Measurements from ENCODE around the gene PHLDA2. TPM values are rescaled to one million over a fixed set of nuclear protein-coding genes. Genes with fewer than 3 reads are reported as not detected.

The PHLDA2 gene
- polyA plus RNA-seq, 2 of the 4 experiments (the other 2 are of a cell fraction) = 7.0 to 49.6 TPM

GRCh38 chr11:2878782-2879181, 50.4 kb downstream of the PHLDA2 start (continued):
- no peak for TF ChIP-seq PBX3 (IDR thresholded peaks at IDR 0.05)
- no peak for TF ChIP-seq CTCF (IDR thresholded peaks at IDR 0.05)

Small RNA genes lying within 50 kb of the gene (small RNA-seq; reads per million reads assigned to genes)
- gene SNORA54 = 1.2 to 33.5 (median 3.3) reads per million in 6 experiments

Other genes with a start within 250 kb of the PHLDA2 start
- gene KCNQ1OT1, start 229.4 kb downstream of the PHLDA2 start, polyA plus RNA-seq (2011; rRNA removed) = 0.13 and 0.19 TPM in 2 replicates
- gene KCNQ1OT1, start 229.4 kb downstream of the PHLDA2 start, polyA plus RNA-seq (2017; fragmentation: RNase III; extraction: RNeasy Plus Mini Kit Qiagen cat#74134 plus additional on column Dnase treatment) = 0.03 to 0.04 TPM (median 0.03 TPM) in 3 replicates
- 0.40 and 0.41 TPM in 2 replicates for gene CDKN1C, start 43.6 kb downstream of the PHLDA2 start, polyA plus RNA-seq (2011; rRNA removed)
- 0.16 to 0.36 TPM (median 0.30 TPM) in 3 replicates for gene CDKN1C, start 43.6 kb downstream of the PHLDA2 start, polyA plus RNA-seq (2017; fragmentation: RNase III; extraction: RNeasy Plus Mini Kit Qiagen cat#74134 plus additional on column Dnase treatment)
- gene NAP1L4, start 62.9 kb upstream of the PHLDA2 start, polyA plus RNA-seq (2011; rRNA removed) = 128 and 148 TPM in 2 replicates
- 129 to 134 TPM (median 132 TPM) in 3 replicates for gene NAP1L4, start 62.9 kb upstream of the PHLDA2 start, polyA plus RNA-seq (2017; fragmentation: RNase III; extraction: RNeasy Plus Mini Kit Qiagen cat#74134 plus additional on column Dnase treatment)
- 109 and 130 TPM in 2 replicates for gene CARS1, start 128.0 kb upstream of the PHLDA2 start, polyA plus RNA-seq (2011; rRNA removed)
- gene CARS1, start 128.0 kb upstream of the PHLDA2 start, polyA plus RNA-seq (2017; fragmentation: RNase III; extraction: RNeasy Plus Mini Kit Qiagen cat#74134 plus additional on column Dnase treatment) = 52.7 to 56.3 TPM (median 56.2 TPM) in 3 replicates
- gene OSBPL5, start 235.9 kb upstream of the PHLDA2 start, polyA plus RNA-seq (2011; rRNA removed) = 1.6 and 2.3 TPM in 2 replicates
- gene OSBPL5, start 235.9 kb upstream of the PHLDA2 start, polyA plus RNA-seq (2017; fragmentation: RNase III; extraction: RNeasy Plus Mini Kit Qiagen cat#74134 plus additional on column Dnase treatment) = 4.1 to 5.3 TPM (median 4.6 TPM) in 3 replicates

Measured in A549 (cell line).